ENCODE data around the gene AP5M1.
A peak's percentile ranks its signal among the peaks of the same experiment; 100 is the strongest.
"Not testable (repeated sequence)": the region's sequence is repeated elsewhere in the genome, so short reads cannot be mapped to it uniquely, and the experiment has no call there.

The AP5M1 gene

GRCh38 chr14:57291692-57292647 lies 23.2 kb downstream of the AP5M1 start:
- DNase-seq, result no peak

- peak; percentile 19 for DNase-seq
Measured at GRCh38 chr14:57293866-57294837, 25.4 kb downstream of the AP5M1 start.

- no peak for DNase-seq
Measured at GRCh38 chr14:57295239-57295638, 26.5 kb downstream of the AP5M1 start.

GRCh38 chr14:57297852-57298251 lies 29.1 kb downstream of the AP5M1 start:
- no peak for DNase-seq

GRCh38 chr14:57299511-57299910 lies 30.7 kb downstream of the AP5M1 start:
- no peak for DNase-seq

GRCh38 chr14:57302883-57303282 lies 34.1 kb downstream of the AP5M1 start:
- DNase-seq, result peak; percentile 18

- DNase-seq, result no peak
Measured at GRCh38 chr14:57314396-57315089, 45.8 kb downstream of the AP5M1 start.

GRCh38 chr14:57317248-57317833 lies 48.6 kb downstream of the AP5M1 start:
- DNase-seq, result peak; percentile 74

GRCh38 chr14:57319636-57320192 lies 50.9 kb downstream of the AP5M1 start:
- DNase-seq, result no peak

- DNase-seq, result no peak
Measured at GRCh38 chr14:57323721-57324120, 55.0 kb downstream of the AP5M1 start.

GRCh38 chr14:57326253-57326652 lies 57.5 kb downstream of the AP5M1 start:
- DNase-seq, result no peak

GRCh38 chr14:57329833-57330232 lies 61.1 kb downstream of the AP5M1 start:
- no peak for DNase-seq

GRCh38 chr14:57332475-57332874 lies 63.7 kb downstream of the AP5M1 start:
- DNase-seq, result not testable (repeated sequence)

- DNase-seq, result not testable (repeated sequence)
Measured at GRCh38 chr14:57333726-57334125, 65.0 kb downstream of the AP5M1 start.

- not testable (repeated sequence) for DNase-seq
Measured at GRCh38 chr14:57343545-57344297, 75.0 kb downstream of the AP5M1 start.

- no peak for DNase-seq
Measured at GRCh38 chr14:57345106-57345505, 76.3 kb downstream of the AP5M1 start.

- no peak for DNase-seq
Measured at GRCh38 chr14:57346741-57347140, 78.0 kb downstream of the AP5M1 start.
